VCaP (cell line): Measurements from ENCODE around the gene BAHCC1.

ENCODE experiments used
- H3K27ac ChIP-seq: fragments of 450-650 bp; 2 replicates; pipeline ENCODE4 v1.5.1; 2017
- CTCF ChIP-seq: fragments of 450-650 bp; conservative IDR thresholded peaks from 2 replicates; pipeline ENCODE4 v1.5.1; 2017; ENCODE audit warnings: mild to moderate bottlenecking, moderate library complexity

The BAHCC1 gene

DNA sequence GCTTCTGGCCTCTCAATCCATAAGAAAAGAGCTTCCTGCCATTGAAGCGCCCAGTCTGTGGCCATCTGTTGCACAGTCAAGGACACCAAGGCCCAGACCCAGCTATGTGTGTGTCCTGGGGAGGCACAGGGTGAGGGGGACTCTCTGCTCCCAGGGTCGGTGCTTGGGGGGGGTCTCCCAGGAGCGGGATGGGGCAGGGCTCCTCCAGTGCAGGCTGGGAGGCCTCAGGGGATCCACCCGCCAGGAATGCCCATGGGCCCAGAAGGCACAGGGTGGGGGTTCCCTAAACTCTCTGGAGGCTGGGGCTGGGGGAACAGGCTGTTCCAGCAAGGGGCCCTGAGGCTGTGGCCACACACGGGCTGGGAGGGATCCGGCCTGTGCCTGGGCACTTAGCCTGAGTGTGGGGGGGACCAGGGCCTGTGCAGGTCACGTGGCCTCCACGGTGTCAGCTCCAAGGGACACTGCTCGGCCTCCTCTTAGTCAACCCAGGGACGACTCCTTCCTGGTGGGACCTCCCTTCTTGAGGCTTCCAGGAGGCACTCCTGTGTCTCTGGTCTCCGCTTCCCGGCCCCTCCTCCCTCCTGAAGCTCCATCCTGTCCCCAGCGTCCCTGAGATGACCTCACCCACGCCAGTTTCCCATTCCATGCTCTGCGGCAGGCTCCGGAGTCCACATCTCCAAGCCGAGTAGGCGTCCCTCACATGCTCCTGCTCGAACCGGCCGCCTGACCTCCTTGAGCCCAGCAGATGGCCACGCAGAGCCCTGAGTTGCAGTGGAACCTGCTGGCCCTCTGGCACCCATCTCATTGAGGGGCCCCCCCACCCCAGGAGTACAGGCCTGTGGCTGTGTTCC, 23.1 kb upstream of the BAHCC1 start:
- peak; percentile 78 for TF ChIP-seq CTCF
- no peak overlapping the region for H3K27ac ChIP-seq

GRCh38 chr17:81373536-81374160, 21.6 kb upstream of the BAHCC1 start:
- H3K27ac ChIP-seq = no peak overlapping the region

GRCh38 chr17:81374890-81375289, 20.4 kb upstream of the BAHCC1 start:
- H3K27ac ChIP-seq = no peak overlapping the region
- TF ChIP-seq CTCF = no peak

More at GRCh38 chr17:81373536-81374160, 21.6 kb upstream of the BAHCC1 start:
- TF ChIP-seq CTCF = no peak

- TF ChIP-seq CTCF = no peak
Observed at GRCh38 chr17:81376946-81377714, 18.1 kb upstream of the BAHCC1 start.

DNA sequence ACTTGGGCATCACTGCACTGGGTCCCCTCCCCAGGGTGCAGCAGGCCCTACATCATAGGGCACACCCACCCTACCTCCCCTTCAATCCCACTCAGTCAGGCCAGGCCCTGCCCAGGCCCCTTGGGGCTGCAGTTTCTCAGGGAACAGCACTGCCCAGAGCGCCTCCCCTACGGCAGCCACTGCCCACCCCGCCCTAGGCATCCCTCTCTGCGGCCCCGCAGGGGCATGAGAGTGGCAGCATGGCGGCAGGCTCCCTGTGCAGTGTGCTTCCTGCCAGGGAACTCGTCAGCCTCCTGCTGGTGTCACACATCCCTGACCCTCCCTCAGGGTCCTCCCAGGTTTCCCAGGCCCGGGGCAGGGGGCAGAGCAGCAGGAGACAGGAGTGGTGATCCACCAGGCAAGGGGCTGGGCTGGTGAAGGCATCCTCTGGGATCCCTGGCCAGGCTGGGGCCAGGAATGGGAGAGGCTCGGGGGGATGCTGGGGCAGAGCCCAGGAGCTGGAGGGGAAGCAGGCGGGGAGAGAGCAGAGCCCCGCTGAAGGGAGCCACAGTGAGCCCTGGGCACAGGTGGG, 16.2 kb upstream of the BAHCC1 start:
- TF ChIP-seq CTCF = no peak

More at GRCh38 chr17:81376946-81377714, 18.1 kb upstream of the BAHCC1 start:
- no peak overlapping the region for H3K27ac ChIP-seq

DNA sequence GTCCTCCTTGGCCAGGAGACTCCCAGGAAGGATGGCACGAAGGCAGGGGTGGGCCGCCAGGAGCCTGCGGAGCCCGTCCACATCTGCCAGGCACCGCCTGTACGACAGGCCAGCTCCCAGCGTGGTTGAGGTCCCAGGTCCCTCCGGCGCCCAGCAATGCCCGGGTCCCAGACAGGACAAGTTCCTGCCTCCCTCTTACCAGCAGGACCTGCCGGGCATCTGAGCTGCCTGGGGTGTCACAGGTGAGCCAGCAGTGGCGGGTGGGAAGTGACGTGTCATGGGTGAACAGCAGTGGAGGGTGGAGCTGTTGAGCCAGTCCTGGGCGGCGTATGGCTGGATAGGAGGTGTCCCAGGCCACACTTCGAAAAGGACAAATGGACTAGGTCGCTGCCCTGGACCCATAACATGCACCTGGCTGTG, 15.7 kb upstream of the BAHCC1 start:
- peak overlapping the region; percentile 62 for H3K27ac ChIP-seq
- TF ChIP-seq CTCF = peak; percentile 20; the same call in 1 of the 2 replicates

More for the DNA sequence above, 16.2 kb upstream of the BAHCC1 start:
- peak overlapping the region; percentile 62 for H3K27ac ChIP-seq

GRCh38 chr17:81380131-81380530, 15.1 kb upstream of the BAHCC1 start:
- H3K27ac ChIP-seq = no peak overlapping the region
- no peak for TF ChIP-seq CTCF
